HG03354 (cell line): ENCODE data around the gene OR51L1.
"Not testable (repeated sequence)": the region's sequence is repeated elsewhere in the genome, so short reads cannot be mapped to it uniquely, and the experiment has no call there.

ENCODE experiments used
- ATAC-seq: cut with Tn5 transposase; IDR thresholded peaks from one replicate; pipeline ENCODE4 v1.9.1; 2021; ENCODE audit warnings: mild to moderate bottlenecking; ENCODE audit not compliant: unreplicated experiment, poor library complexity, severe bottlenecking

OR51L1 gene

GRCh38 chr11:4994551-4994950 is at the start of gene OR51L1:
TSS of gene OR51L1 (plus strand) at chr11:4994851. CDS start at chr11:4998983, 4,132 bp downstream.
- ATAC-seq, result no peak

DNA sequence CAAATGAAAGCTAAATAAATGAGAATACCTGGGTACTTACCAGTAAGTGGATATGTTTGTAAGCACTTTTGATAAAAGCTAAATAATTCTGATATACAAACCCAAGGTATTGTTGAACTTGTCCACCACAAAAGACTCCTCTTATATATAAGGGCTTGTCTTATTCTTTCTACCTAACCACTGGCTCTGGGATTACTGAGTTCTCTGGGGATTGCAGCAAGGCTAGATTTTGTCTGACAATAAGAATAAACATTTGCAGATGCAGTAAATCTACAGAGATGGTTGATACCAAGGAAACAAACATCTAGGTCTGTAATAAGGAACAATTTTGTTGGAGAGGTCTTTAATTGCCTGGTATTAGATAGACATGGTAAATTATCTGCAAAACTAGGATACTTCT is 47.1 kb upstream of the OR51L1 start, which contains the start of gene OR51A4:
OR51A4 (minus strand) TSS at position 101 of the 400 bp plus-strand sequence. CDS start 505 bp downstream, outside the sequence.
- no peak for ATAC-seq

DNA sequence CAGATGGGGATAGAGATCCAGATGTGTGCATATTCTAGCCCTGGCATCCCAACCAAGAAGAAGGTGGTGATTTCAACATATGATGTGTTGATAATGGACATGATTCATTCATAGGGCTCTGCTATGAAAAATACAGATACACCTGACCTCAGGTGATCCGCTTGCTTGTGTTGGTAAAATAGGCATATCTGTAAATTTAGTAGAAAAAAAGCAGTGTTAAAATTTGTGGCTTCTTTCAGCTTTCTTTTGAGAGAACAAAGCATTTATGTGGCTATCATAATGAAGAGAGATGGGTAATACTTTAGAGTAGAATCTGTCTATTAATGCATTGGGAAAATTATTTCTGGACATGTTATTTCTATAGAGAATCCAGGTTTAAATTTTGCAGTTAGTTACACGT is 39.0 kb upstream of the OR51L1 start, which contains the start of gene OR51A2:
OR51A2 (minus strand) TSS at position 101 of the 400 bp plus-strand sequence; CDS start at position 101, 0 bp downstream.
- ATAC-seq, result not testable (repeated sequence)

GRCh38 chr11:4957396-4957795 is 37.3 kb upstream of the OR51L1 start:
- no peak for ATAC-seq

DNA sequence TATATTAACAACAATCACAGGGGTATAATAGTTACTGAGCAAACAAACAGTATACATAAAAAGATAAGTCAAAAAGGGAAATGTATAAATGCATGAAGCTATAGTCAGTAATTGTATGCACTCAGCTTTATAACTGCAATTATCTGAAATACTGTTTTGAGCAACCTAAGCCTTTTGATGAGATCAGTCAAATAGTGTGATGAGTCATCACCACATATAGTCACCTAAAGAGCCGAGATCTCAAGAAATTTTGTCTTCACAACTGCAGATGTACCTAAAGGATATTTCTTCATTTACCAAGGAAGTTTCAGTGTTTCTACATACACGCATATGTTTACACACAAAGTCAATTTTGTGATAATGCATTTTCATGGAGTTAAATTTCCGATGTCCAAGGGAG is 33.8 kb upstream of the OR51L1 start:
- no peak for ATAC-seq

- no peak for ATAC-seq
Measured at GRCh38 chr11:4962816-4963215, 31.8 kb upstream of the OR51L1 start.

- ATAC-seq, result no peak
Measured at GRCh38 chr11:4975436-4975835, 19.2 kb upstream of the OR51L1 start.

GRCh38 chr11:4979036-4979435 is 15.6 kb upstream of the OR51L1 start:
- ATAC-seq, result no peak

DNA sequence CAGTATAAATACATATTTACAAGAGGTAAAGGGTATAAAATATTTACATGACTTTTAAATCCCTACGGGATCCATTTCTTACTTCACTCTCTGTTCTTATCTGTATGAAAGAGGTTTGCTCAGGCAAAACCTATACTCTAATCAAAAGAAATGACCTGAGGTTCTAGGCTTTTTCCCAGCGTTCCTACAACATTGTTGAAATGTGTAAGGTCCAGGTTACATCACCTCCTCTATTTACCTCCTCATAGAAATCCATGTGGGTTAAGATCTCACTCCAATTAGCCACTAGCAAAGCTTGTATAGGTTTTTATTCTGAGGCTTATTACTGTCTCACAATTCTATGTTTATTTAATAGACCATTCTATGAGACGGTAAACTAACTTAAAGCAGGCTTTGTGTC is 12.0 kb upstream of the OR51L1 start:
- ATAC-seq, result no peak

GRCh38 chr11:4983841-4984240 is 10.8 kb upstream of the OR51L1 start:
- ATAC-seq, result no peak

DNA sequence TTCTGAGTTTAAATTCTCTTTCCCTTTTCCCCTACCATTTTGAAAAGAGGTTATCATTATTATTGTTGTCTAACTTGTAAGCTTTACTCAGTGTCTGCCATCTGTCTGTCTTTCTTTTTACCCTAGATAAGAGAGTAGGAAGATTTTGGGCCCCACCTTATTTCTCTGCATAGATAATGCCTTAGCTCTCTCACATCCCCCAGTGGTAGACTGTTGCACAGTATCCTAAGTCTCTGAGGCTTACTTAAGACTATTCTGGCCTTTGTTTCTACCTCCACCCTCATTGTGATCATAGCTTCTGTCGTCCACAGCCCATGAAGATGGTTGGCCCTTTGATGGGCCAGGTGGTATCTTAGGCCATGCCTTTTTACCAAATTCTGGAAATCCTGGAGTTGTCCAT is 3.6 kb upstream of the OR51L1 start:
- ATAC-seq, result no peak

DNA sequence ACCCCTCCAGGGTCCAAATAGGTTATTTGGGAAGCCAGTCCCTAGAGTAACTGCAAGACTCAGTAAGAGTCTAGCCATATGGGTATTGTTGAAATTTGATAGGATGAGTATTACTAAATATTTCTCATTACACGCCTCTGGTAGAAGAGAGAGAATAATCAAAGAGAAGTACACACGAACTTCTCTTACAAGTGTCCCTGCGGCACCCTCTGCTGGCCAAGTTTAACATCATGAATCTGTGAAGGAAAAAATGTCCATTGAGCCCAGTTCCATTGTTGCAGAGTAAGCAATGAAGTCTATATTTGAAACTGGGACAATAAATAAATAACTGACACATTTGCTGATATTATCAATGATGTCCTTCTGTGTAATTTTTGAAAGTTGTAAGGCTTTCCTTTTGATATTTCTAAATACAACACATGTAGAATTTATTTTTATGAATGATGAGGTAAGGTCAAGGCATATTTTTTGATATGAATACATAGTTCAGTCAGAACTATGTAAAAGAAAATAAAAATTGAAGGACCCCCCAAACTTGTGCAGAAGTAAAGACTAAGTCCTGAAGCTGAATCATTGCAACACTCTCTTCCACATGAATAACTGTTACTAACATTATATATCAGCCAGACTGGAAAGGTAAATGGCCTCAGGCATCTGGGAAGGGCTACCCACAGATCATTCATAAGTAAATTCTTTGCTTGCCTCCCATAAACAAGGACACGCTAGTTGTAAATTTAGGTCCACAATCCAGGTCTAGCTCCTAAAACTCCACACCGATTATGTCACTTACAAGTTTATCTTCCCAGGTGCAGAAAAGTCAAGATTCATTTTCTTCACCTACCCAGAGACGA is 10.0 kb downstream of the OR51L1 start:
- ATAC-seq, result peak; percentile 72

- ATAC-seq, result no peak
Measured at GRCh38 chr11:5007561-5007960, 12.9 kb downstream of the OR51L1 start.

- ATAC-seq, result no peak
Measured at GRCh38 chr11:5011254-5011653, 16.6 kb downstream of the OR51L1 start.

GRCh38 chr11:5013012-5013411 is 18.4 kb downstream of the OR51L1 start:
- no peak for ATAC-seq

DNA sequence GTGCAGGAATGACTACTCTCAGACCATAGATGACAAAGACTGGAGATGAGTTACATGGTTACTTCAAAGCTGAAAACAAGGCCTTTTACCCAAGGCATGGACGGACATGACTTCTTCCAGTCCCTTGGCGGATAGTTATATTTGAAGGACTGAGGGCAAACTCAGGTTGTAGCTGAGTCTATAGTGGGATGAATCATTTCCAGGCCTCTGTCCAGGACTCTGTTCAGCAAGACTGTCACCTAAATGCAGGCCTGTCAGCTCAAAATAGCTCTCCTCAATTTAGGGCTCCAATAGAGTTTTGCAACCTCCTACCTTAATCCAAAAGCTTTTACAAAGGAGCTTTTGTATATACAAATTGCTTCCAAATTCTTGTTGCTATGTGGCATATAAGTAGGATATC is 27.3 kb downstream of the OR51L1 start:
- ATAC-seq, result no peak

GRCh38 chr11:5036669-5037068 is 42.0 kb downstream of the OR51L1 start:
- no peak for ATAC-seq

DNA sequence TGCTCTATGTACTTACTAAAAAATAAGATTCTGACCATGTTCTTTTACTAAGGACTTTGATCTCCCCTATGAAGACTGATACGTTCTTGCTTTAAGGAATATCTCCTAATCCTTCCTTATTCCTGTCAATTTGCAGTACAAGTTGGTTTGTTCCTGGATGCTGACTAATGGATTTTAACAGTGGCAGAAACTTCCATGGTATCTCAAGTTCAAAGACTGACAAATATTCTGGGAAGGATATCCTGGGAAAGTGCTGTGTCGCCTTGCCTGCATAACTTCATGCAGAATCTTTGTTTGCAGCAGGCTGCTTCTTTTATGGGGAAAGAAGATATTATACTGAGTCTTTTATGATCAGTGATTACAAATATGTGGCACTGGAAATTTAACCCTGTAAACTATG is 43.3 kb downstream of the OR51L1 start:
- ATAC-seq, result no peak

- no peak for ATAC-seq
Measured at GRCh38 chr11:5038341-5038740, 43.7 kb downstream of the OR51L1 start.

DNA sequence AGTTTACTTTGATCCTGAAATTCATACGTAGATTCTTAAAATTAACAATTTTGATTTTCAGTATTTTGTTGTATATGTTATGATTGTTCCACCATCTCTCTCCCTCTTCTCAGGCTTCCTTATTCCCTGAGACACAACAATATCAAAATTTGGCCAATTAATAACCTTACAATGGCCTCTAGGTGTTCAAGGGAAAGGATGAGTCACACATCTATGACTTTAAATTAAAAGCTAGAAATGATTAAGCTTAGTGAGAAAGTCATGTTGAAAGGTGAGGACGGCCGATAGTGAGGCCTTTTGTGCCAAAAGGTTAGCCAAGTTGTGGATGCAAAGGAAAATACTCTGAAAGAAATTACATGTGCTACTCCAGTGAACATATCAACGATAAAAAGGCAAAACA is 46.2 kb downstream of the OR51L1 start:
- ATAC-seq, result no peak

DNA sequence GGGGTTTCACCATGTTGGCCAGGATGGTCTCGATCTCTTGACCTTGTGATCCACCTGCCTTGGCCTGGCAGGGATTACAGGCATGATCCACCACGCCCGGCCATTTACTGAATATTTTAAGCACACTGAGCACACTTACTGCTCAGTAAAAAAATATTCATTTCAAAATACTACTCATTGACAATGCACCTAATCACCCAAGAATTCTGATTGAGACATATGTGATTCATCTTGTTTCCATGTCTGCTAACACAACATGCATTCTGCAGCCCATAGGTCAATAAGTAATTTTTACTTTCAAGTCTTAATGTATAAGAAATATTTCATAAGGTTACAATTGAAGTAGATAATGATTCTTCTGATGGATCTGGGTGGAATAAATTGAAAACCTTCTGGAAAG is 47.4 kb downstream of the OR51L1 start:
- no peak for ATAC-seq
